ENCODE results near the gene FUOM.
"Not testable (repeated sequence)": the region's sequence is repeated elsewhere in the genome, so short reads cannot be mapped to it uniquely, and the experiment has no call there.

FUOM gene

GRCh38 chr10:133379152-133379800 is 21.5 kb upstream of the FUOM start, which contains the start of gene PAOX:
Gene PAOX, plus strand, starts transcription at chr10:133379262. Its CDS starts 55 bp downstream, at chr10:133379317.
- peak within 1 kb of the TSS; percentile 75 for H3K4me3 ChIP-seq (ENCODE audit: low read depth, low read length)
- TF ChIP-seq CTCF (IDR thresholded peaks at IDR 0.05; ENCODE audit: borderline replicate concordance, insufficient read depth, low read depth, low read length) = no peak

GRCh38 chr10:133378251-133379096 is 20.7 kb upstream of the FUOM start:
- peak overlapping the region; percentile 75 for H3K4me3 ChIP-seq (ENCODE audit: low read depth, low read length)
- no peak for TF ChIP-seq CTCF (IDR thresholded peaks at IDR 0.05; ENCODE audit: borderline replicate concordance, insufficient read depth, low read depth, low read length)

GRCh38 chr10:133377818-133378250 is 20.0 kb upstream of the FUOM start:
- H3K4me3 ChIP-seq (ENCODE audit: low read depth, low read length) = peak overlapping the region; percentile 75
- no peak for TF ChIP-seq CTCF (IDR thresholded peaks at IDR 0.05; ENCODE audit: borderline replicate concordance, insufficient read depth, low read depth, low read length)

- no peak overlapping the region for H3K4me3 ChIP-seq (ENCODE audit: low read depth, low read length)
- TF ChIP-seq CTCF (IDR thresholded peaks at IDR 0.05; ENCODE audit: borderline replicate concordance, insufficient read depth, low read depth, low read length) = no peak
Measured at GRCh38 chr10:133377025-133377817, 19.4 kb upstream of the FUOM start.

GRCh38 chr10:133376183-133376582 is 18.4 kb upstream of the FUOM start:
- not testable (repeated sequence) for H3K4me3 ChIP-seq (ENCODE audit: low read depth, low read length)

- TF ChIP-seq CTCF (IDR thresholded peaks at IDR 0.05; ENCODE audit: borderline replicate concordance, insufficient read depth, low read depth, low read length) = no peak
- H3K4me3 ChIP-seq (ENCODE audit: low read depth, low read length) = no peak overlapping the region
Measured at GRCh38 chr10:133375357-133376115, 17.7 kb upstream of the FUOM start.

Measured in GM12875 (cell line).